K562 (cell line): ENCODE results near the gene GABRB3. TPM values are rescaled to one million over a fixed set of nuclear protein-coding genes. Genes with fewer than 3 reads are reported as not detected.

Experiments
- ATAC-seq: fragments of 200-7000 bp; cut with Tn5 transposase; 3 replicates; pipeline ENCODE4 v1.9.1; 2020; ENCODE audit warnings: moderate library complexity
- BruUV-seq: library from RNA; stranded (reverse); fragments of 400-500 nt; replicated peaks from 2 replicates; lab custom pipeline; 2021; lab: Mats Ljungman, UMichigan
- CTCF ChIA-PET: fragments of 300-600 bp; formaldehyde crosslinking; extraction: SDS; loops from one replicate; lab custom pipeline; 2021; ENCODE audit warnings: low intra/inter-chr PET ratio; lab: Yijun Ruan, JAX
- POLR2A ChIA-PET: fragments of 300-600, 350-650 bp; sonication (Branson Sonifier 250); formaldehyde crosslinking; extraction: SDS; loops from one replicate; lab custom pipeline; 2021; ENCODE audit warnings: antibody characterized with exemption, inconsistent platforms; lab: Yijun Ruan, JAX
- DNase-seq, 4 experiments: peaks; one replicate each; pipeline versions ENCODE4 v3.0.0 to v3.0.0-alpha.2; 2011 to 2018; ENCODE audit warnings: low spot score in 3 of 4, mixed read lengths in 3 of 4; ENCODE audit errors: extremely low read depth in 1 of 4
- FAIRE-seq: peaks from 2 replicates; lab custom pipeline; 2011; peaks lifted over from hg19 to GRCh38; lab: Jason Lieb, UNC
- H2AFZ ChIP-seq: 2 replicates; pipeline ENCODE4 v1.6.0; 2011; ENCODE audit warnings: low read depth, low read length, control low read depth, inconsistent platforms
- H3K27ac ChIP-seq: fragments of 200-600 bp; 3 replicates; pipeline ENCODE4 v1.8.0; 2011; ENCODE audit warnings: low read depth, mild to moderate bottlenecking, control low read depth, inconsistent platforms, low read length, moderate library complexity, mixed read lengths; ENCODE audit errors: extremely low read depth
- H3K27me3 ChIP-seq, 2 experiments: fragments of 300-600 bp in 1 of 2; 2 replicates in 1 of 2; 3 replicates in 1 of 2; pipeline versions ENCODE4 v1.6.0 to v1.8.0; 2011; ENCODE audit warnings: inconsistent platforms in 2 of 2, low read length in 2 of 2, mild to moderate bottlenecking in 1 of 2, mixed read lengths in 1 of 2, moderate library complexity in 1 of 2; ENCODE audit not compliant: control insufficient read depth in 2 of 2, insufficient read depth in 2 of 2
- H3K36me3 ChIP-seq: fragments of 300-600 bp; 3 replicates; pipeline ENCODE4 v1.8.0; 2011; ENCODE audit warnings: mild to moderate bottlenecking, low read length, inconsistent platforms; ENCODE audit not compliant: control insufficient read depth, insufficient read depth
- H3K4me1 ChIP-seq, 2 experiments: fragments of 200-600 bp in 1 of 2; replicated peaks in 1 of 2; 2 replicates in 1 of 2; 3 replicates in 1 of 2; pipeline versions ENCODE4 v1.5.1 to v1.8.0; 2011; ENCODE audit warnings: inconsistent platforms in 2 of 2, low read length in 2 of 2, mild to moderate bottlenecking in 1 of 2, mixed read lengths in 1 of 2, moderate library complexity in 1 of 2; ENCODE audit not compliant: control insufficient read depth in 2 of 2, insufficient read depth in 2 of 2
- H3K4me2 ChIP-seq: 2 replicates; pipeline ENCODE4 v1.6.1; 2011; ENCODE audit warnings: low read length, control low read depth, inconsistent platforms, mixed read lengths; ENCODE audit not compliant: insufficient read depth
- H3K4me3 ChIP-seq: fragments of 200-600 bp; sonication (generic), shearing (Covaris generic); 2 replicates; pipeline ENCODE4 v1.5.1; 2016; ENCODE audit warnings: control low read depth, inconsistent platforms
- H3K79me2 ChIP-seq: fragments of 200-600 bp; 3 replicates; pipeline ENCODE4 v1.8.0; 2011; ENCODE audit warnings: low read length, inconsistent platforms; ENCODE audit not compliant: control insufficient read depth, insufficient read depth
- H3K9ac ChIP-seq, 2 experiments: 2 replicates each; pipeline versions ENCODE4 v1.6.0 to v1.6.1; 2011; ENCODE audit warnings: low read depth in 2 of 2, low read length in 2 of 2, control low read depth in 1 of 2, inconsistent platforms in 1 of 2, mild to moderate bottlenecking in 1 of 2, mixed read lengths in 1 of 2; ENCODE audit not compliant: insufficient read depth in 1 of 2
- H3K9me1 ChIP-seq: one replicate; pipeline ENCODE4 v1.6.0; 2011; ENCODE audit warnings: inconsistent platforms, mild to moderate bottlenecking, low read length, moderate library complexity; ENCODE audit not compliant: control insufficient read depth, insufficient read depth
- H3K9me3 ChIP-seq: replicated peaks from 2 replicates; pipeline ENCODE4 v1.5.1; 2011; ENCODE audit warnings: low read depth, low read length, inconsistent platforms; ENCODE audit not compliant: control insufficient read depth, insufficient read depth
- H4K20me1 ChIP-seq: replicated peaks from 2 replicates; pipeline ENCODE4 v1.6.1; 2011; ENCODE audit warnings: low read length, inconsistent platforms, mixed read lengths; ENCODE audit not compliant: control insufficient read depth, insufficient read depth
- CEBPG ChIP-seq, 3 experiments: fragments of 200-800 bp in 1 of 3; sonication (Bioruptor generic) in 1 of 3; sonication (generic) in 1 of 3; formaldehyde crosslinking in 1 of 3; IDR thresholded peaks in 2 of 3; conservative IDR thresholded peaks in 1 of 3; 2 replicates each; pipeline versions ENCODE4 v1.6.1 to v1.8.0; 2016 to 2022; ENCODE audit warnings: missing compliant biosample characterization in 2 of 3, missing genetic modification characterization in 2 of 3, mild to moderate bottlenecking in 1 of 3, missing genetic modification reagents in 1 of 3
- FOXK1 ChIP-seq: sonication (generic); formaldehyde crosslinking; IDR thresholded peaks from 2 replicates; pipeline ENCODE4 v1.8.0; 2022; ENCODE audit warnings: missing genetic modification reagents, mild to moderate bottlenecking, borderline replicate concordance
- JUNB ChIP-seq: fragments of 450-650 bp; formaldehyde crosslinking; conservative IDR thresholded peaks from 2 replicates; pipeline ENCODE4 v1.4.0; 2020; ENCODE audit warnings: mild to moderate bottlenecking
- KDM2B ChIP-seq: fragments of 250-450 bp; sonication (Bioruptor Pico); IDR thresholded peaks from 2 replicates; pipeline ENCODE4 v1.8.0; 2021; ENCODE audit warnings: mild to moderate bottlenecking, moderate library complexity
- LCOR ChIP-seq: sonication (generic); formaldehyde crosslinking; IDR thresholded peaks from 2 replicates; pipeline ENCODE4 v1.8.0; 2022; ENCODE audit warnings: mild to moderate bottlenecking, missing genetic modification reagents
- MAFK ChIP-seq: IDR thresholded peaks from 2 replicates; pipeline ENCODE4 v1.6.1; 2011; ENCODE audit warnings: low read length, improper control_type of control experiment
- PCBP1 ChIP-seq: fragments of 200-400 bp; formaldehyde crosslinking; IDR thresholded peaks from 2 replicates; pipeline ENCODE4 v1.6.1; 2018; ENCODE audit warnings: mild to moderate bottlenecking, low read depth, low read length; ENCODE audit not compliant: poor library complexity, severe bottlenecking
- POLR3A ChIP-seq: IDR thresholded peaks from 2 replicates; pipeline ENCODE4 v1.6.1; 2011; ENCODE audit warnings: borderline replicate concordance, mild to moderate bottlenecking, moderate library complexity; ENCODE audit not compliant: insufficient read length, insufficient read depth; ENCODE audit errors: extremely low read depth
- PTBP1 ChIP-seq: fragments of 200-400 bp; formaldehyde crosslinking; IDR thresholded peaks from 2 replicates; pipeline ENCODE4 v1.6.1; 2017; ENCODE audit warnings: low read depth, low read length
- ZMIZ1 ChIP-seq, 2 experiments: fragments of 150-350 bp in 1 of 2; IDR thresholded peaks; 2 replicates each; pipeline ENCODE4 v1.6.1; 2012 to 2016; ENCODE audit warnings: low read depth in 2 of 2, low read length in 2 of 2, mild to moderate bottlenecking in 1 of 2, moderate library complexity in 1 of 2
- ZNF277 ChIP-seq: fragments of 250-450 bp; sonication (Bioruptor Pico); IDR thresholded peaks from 2 replicates; pipeline ENCODE4 v1.8.0; 2022; ENCODE audit warnings: inconsistent platforms, mild to moderate bottlenecking, moderate library complexity, borderline replicate concordance
- ZNF444 ChIP-seq: fragments of 250-450 bp; sonication (Bioruptor Pico); IDR thresholded peaks from 2 replicates; pipeline ENCODE4 v1.4.0; 2020; ENCODE audit warnings: mild to moderate bottlenecking, moderate library complexity
- ZNF57 ChIP-seq: fragments of 450-650 bp; formaldehyde crosslinking; IDR thresholded peaks from 2 replicates; pipeline ENCODE4 v1.4.0; 2020; ENCODE audit warnings: mild to moderate bottlenecking, moderate library complexity
- WGBS: fragments of 100-300 bp; shearing (Covaris generic); methylation state at CpG from one replicate; pipeline ENCODE4 v1.1.6; 2016; ENCODE audit warnings: low coverage, mixed read lengths; ENCODE audit not compliant: insufficient coverage; ENCODE audit errors: missing lambda C conversion rate; 5-methylcytosine and 5-hydroxymethylcytosine counted together
- in situ Hi-C: fragments of 300-500 bp; cut with MboI; formaldehyde crosslinking; loops from 4 replicates; pipeline ENCODE4 v1.15.0; 2018; ENCODE audit warnings: inconsistent platforms, mixed read lengths
- intact Hi-C: fragments of 100-400 bp; cut with micrococcal nuclease; formaldehyde crosslinking; loops from 2 replicates; pipeline ENCODE4 v1.14.2; 2022
- polyA plus RNA-seq, 8 experiments: library from polyadenylated mRNA; depleted of rRNA in 4 of 8; stranded (reverse) in 5 of 8; unstranded in 3 of 8; fragments of >200 nt; fragmentation: Nextera tagmentation in 2 of 8; fragmentation: Illumina TruSeq in 1 of 8; extraction: Ambion mirVana in 2 of 8; extraction: Trizol in 1 of 8; gene quantifications; 2 replicates each; pipeline versions ENCODE4 v1.2.1 to v1.2.3, GENCODE V29; 2011 to 2014; ENCODE audit warnings: inconsistent platforms in 1 of 8, missing spikeins in 1 of 8
- total RNA-seq, 7 experiments: library from RNA; depleted of rRNA in 6 of 7; stranded (reverse); fragments of >200 nt in 6 of 7; fragmentation: Illumina TruSeq in 2 of 7; extraction: Trizol in 2 of 7; gene quantifications; 2 replicates each; pipeline versions ENCODE4 v1.2.1 to v1.2.3, GENCODE V29; 2011 to 2021; ENCODE audit warnings: low replicate concordance in 1 of 7

GABRB3 gene
- total and polyA plus RNA-seq, 9 of the 15 experiments (the other 6 are each of a cell fraction or from before 2014, with no cell fraction given) = 0.09 to 1.4 (median 0.49) TPM

- no peak for FAIRE-seq
- TF ChIP-seq KDM2B (CRISPR knock-in tag) (no peak), FOXK1 (CRISPR knock-in tag) (no peak), LCOR (CRISPR knock-in tag) (no peak), POLR3A (no peak), PTBP1 (no peak), ZNF57 (no peak), MAFK (no peak), ZNF277 (CRISPR knock-in tag) (no peak), ZNF444 (no peak), CEBPG (CRISPR knock-in tag; IDR thresholded peaks at IDR 0.05) (no peak), CEBPG (tag; conservative IDR thresholded peaks at IDR 0.05 in 1 of 2, IDR thresholded peaks at IDR 0.05 in 1 of 2) (no peak), PCBP1 (no peak), ZMIZ1 (IDR thresholded peaks at IDR 0.05; ENCODE audit: low read depth in 2 of 2, low read length in 2 of 2) (no peak), JUNB (CRISPR knock-in tag) (no peak)
- H4K20me1 ChIP-seq = no peaks in the 10 kb centered on the region
- intact Hi-C loops (no loop called here), in situ Hi-C loops (no loop called here)
- H2AFZ ChIP-seq = no peak overlapping the region
- ChIA-PET CTCF (no interaction called here), POLR2A (no interaction called here)
- no peaks in the 10 kb centered on the region for H3K9me3 ChIP-seq
- no peaks in the 10 kb centered on the region for H3K9me1 ChIP-seq
- H3K27me3 ChIP-seq = no peaks in the 10 kb centered on the region; a peak in 1 of 5 replicates
- H3K4me3 ChIP-seq = no peak overlapping the region
- DNase-seq = no peak
- ATAC-seq = no peak
- no peak overlapping the region for H3K27ac ChIP-seq
- WGBS = under 1% methylated on average over 9 of the region's 9 CpGs
- H3K36me3 ChIP-seq = no peaks in the 10 kb centered on the region
- no peaks in the 10 kb centered on the region for H3K79me2 ChIP-seq
- no TSS peak for BruUV-seq
- no peak overlapping the region for H3K4me2 ChIP-seq
- H3K9ac ChIP-seq = no peak overlapping the region
- H3K4me1 ChIP-seq = no peaks in the 10 kb centered on the region
These were observed 251.1 kb downstream of the GABRB3 start for GRCh38 chr15:26521691-26522198.
